GM12878 (cell line): ENCODE data around the gene FAM193A. TPM values are rescaled to one million over a fixed set of nuclear protein-coding genes. Genes with fewer than 3 reads are reported as not detected.
"Not testable (repeated sequence)": the region's sequence is repeated elsewhere in the genome, so short reads cannot be mapped to it uniquely, and the experiment has no call there.

Source experiments
- ATAC-seq: fragments of 200-7000 bp; cut with Tn5 transposase; 3 replicates; pipeline ENCODE4 v1.9.1; 2020; ENCODE audit warnings: mild to moderate bottlenecking, moderate library complexity
- BruUV-seq: library from RNA; stranded (reverse); fragments of 400-500 nt; replicated peaks from 2 replicates; lab custom pipeline; 2021; lab: Mats Ljungman, UMichigan
- CTCF ChIA-PET: fragments of 300-600 bp; sonication (Branson Sonifier 250); formaldehyde crosslinking; extraction: SDS; loops from one replicate; lab custom pipeline; 2021; ENCODE audit warnings: inconsistent platforms; lab: Yijun Ruan, JAX
- POLR2A ChIA-PET: fragments of 350-600 bp; formaldehyde crosslinking; extraction: SDS; loops from one replicate; lab custom pipeline; 2021; ENCODE audit warnings: inconsistent platforms; lab: Charles Lee
- RAD21 ChIA-PET: fragments of 300-600 bp; sonication (Branson Sonifier 250); formaldehyde crosslinking; loops from one replicate; lab custom pipeline; 2023; ENCODE audit warnings: antibody characterized with exemption; ENCODE audit not compliant: unreplicated experiment; lab: Charles Lee
- SMC1A ChIA-PET: fragments of 300-600 bp; sonication (Branson Sonifier 250); formaldehyde crosslinking; loops from one replicate; lab custom pipeline; 2023; ENCODE audit not compliant: unreplicated experiment, uncharacterized antibody; lab: Charles Lee
- DNase-seq: peaks from one replicate; pipeline ENCODE4 v3.0.0-alpha.2; 2011; ENCODE audit warnings: low read depth, low spot score
- FAIRE-seq: peaks from 3 replicates; lab custom pipeline; 2011; peaks lifted over from hg19 to GRCh38; lab: Jason Lieb, UNC
- H2AFZ ChIP-seq: 2 replicates; pipeline ENCODE4 v1.6.0; 2011; ENCODE audit warnings: low read depth, low read length, control low read depth; ENCODE audit not compliant: control insufficient read depth
- H3K27ac ChIP-seq: 2 replicates; pipeline ENCODE4 v1.5.1; 2011; ENCODE audit warnings: control low read depth; ENCODE audit not compliant: control insufficient read depth, insufficient read depth
- H3K27me3 ChIP-seq, 2 experiments: replicated peaks in 1 of 2; 2 replicates each; pipeline versions ENCODE4 v1.6.0 to v1.6.1; 2011; ENCODE audit warnings: low read length in 1 of 2; ENCODE audit not compliant: control insufficient read depth in 2 of 2, insufficient read depth in 2 of 2
- H3K36me3 ChIP-seq, 2 experiments: 2 replicates each; pipeline ENCODE4 v1.5.1; 2011; ENCODE audit warnings: low read length in 1 of 2; ENCODE audit not compliant: control insufficient read depth in 2 of 2, insufficient read depth in 2 of 2
- H3K4me1 ChIP-seq: 2 replicates; pipeline ENCODE4 v1.6.1; 2011; ENCODE audit warnings: mild to moderate bottlenecking, low read length, moderate library complexity, mixed read lengths; ENCODE audit not compliant: control insufficient read depth, insufficient read depth
- H3K4me2 ChIP-seq: 2 replicates; pipeline ENCODE4 v1.6.0; 2011; ENCODE audit warnings: control low read depth; ENCODE audit not compliant: control insufficient read depth, insufficient read depth
- H3K4me3 ChIP-seq: fragments of 200-600 bp; sonication (generic); 2 replicates; pipeline ENCODE4 v1.5.1; 2016
- H3K79me2 ChIP-seq: 2 replicates; pipeline ENCODE4 v1.6.0; 2011; ENCODE audit warnings: low read length; ENCODE audit not compliant: control insufficient read depth, insufficient read depth
- H3K9ac ChIP-seq: 2 replicates; pipeline ENCODE4 v1.8.0; 2011; ENCODE audit warnings: low read length, control low read depth, mixed read lengths; ENCODE audit not compliant: control insufficient read depth, insufficient read depth
- H3K9me3 ChIP-seq: replicated peaks from 3 replicates; pipeline ENCODE4 v1.5.1; 2011; ENCODE audit warnings: mild to moderate bottlenecking, low read length; ENCODE audit not compliant: control insufficient read depth, insufficient read depth
- H4K20me1 ChIP-seq: 2 replicates; pipeline ENCODE4 v1.6.0; 2011; ENCODE audit not compliant: control insufficient read depth, insufficient read depth
- BCL11A ChIP-seq: IDR thresholded peaks from 2 replicates; pipeline ENCODE4 v1.6.1; 2011; ENCODE audit warnings: low read depth, low read length
- CBFB ChIP-seq: IDR thresholded peaks from 2 replicates; pipeline ENCODE4 v1.6.1; 2016; ENCODE audit warnings: antibody characterized with exemption, low read depth
- HCFC1 ChIP-seq: fragments of 150-350 bp; IDR thresholded peaks from 2 replicates; pipeline ENCODE4 v1.6.1; 2014; ENCODE audit warnings: low read length
- IRF3 ChIP-seq: fragments of 450-650 bp; IDR thresholded peaks from 2 replicates; pipeline ENCODE4 v1.6.1; 2014; ENCODE audit warnings: mild to moderate bottlenecking
- KLF5 ChIP-seq: fragments of 450-650 bp; IDR thresholded peaks from 2 replicates; pipeline ENCODE4 v1.6.1; 2014; ENCODE audit warnings: mild to moderate bottlenecking; ENCODE audit not compliant: partially characterized antibody
- MEF2A ChIP-seq: IDR thresholded peaks from 2 replicates; pipeline ENCODE4 v1.6.1; 2011; ENCODE audit warnings: low read depth, mild to moderate bottlenecking, low read length, moderate library complexity; ENCODE audit not compliant: insufficient read depth
- MYC ChIP-seq: IDR thresholded peaks from 2 replicates; pipeline ENCODE4 v1.6.1; 2011; ENCODE audit warnings: mild to moderate bottlenecking, low read length, moderate library complexity, inconsistent platforms; ENCODE audit not compliant: insufficient read depth, insufficient replicate concordance, insufficient read length, severe bottlenecking
- NBN ChIP-seq: fragments of 450-650 bp; IDR thresholded peaks from 2 replicates; pipeline ENCODE4 v1.6.1; 2016
- NFIC ChIP-seq: IDR thresholded peaks from 2 replicates; pipeline ENCODE4 v1.6.1; 2012; ENCODE audit warnings: low read depth, mild to moderate bottlenecking, inconsistent platforms, low read length, moderate library complexity
- NFYB ChIP-seq: IDR thresholded peaks from 2 replicates; pipeline ENCODE4 v1.6.1; 2011; ENCODE audit warnings: low read depth, mild to moderate bottlenecking, low read length, improper control_type of control experiment, moderate library complexity; ENCODE audit not compliant: insufficient read depth
- PAX5 ChIP-seq: IDR thresholded peaks from 2 replicates; pipeline ENCODE4 v1.6.1; 2011; ENCODE audit warnings: low read depth, low read length, borderline replicate concordance
- POU2F2 ChIP-seq: IDR thresholded peaks from 3 replicates; pipeline ENCODE4 v1.6.1; 2011; ENCODE audit warnings: low read depth, mild to moderate bottlenecking, low read length, borderline replicate concordance
- TARDBP ChIP-seq: IDR thresholded peaks from 2 replicates; pipeline ENCODE4 v1.6.1; 2016; ENCODE audit warnings: borderline replicate concordance
- ZNF384 ChIP-seq: IDR thresholded peaks from 2 replicates; pipeline ENCODE4 v1.6.1; 2012; ENCODE audit warnings: low read depth, mild to moderate bottlenecking, low read length, improper control_type of control experiment, borderline replicate concordance
- WGBS: methylation state at CpG from one replicate; pipeline ENCODE4 v1.1.6; 2016; ENCODE audit warnings: low lambda C conversion rate; ENCODE audit not compliant: insufficient replicate concordance, insufficient coverage; ENCODE audit errors: missing lambda C conversion rate; 5-methylcytosine and 5-hydroxymethylcytosine counted together
- in situ Hi-C: fragments of 300-500 bp; cut with MboI; formaldehyde crosslinking; loops from 9 replicates; pipeline ENCODE4 v1.14.3; 2018; ENCODE audit warnings: mixed read lengths
- intact Hi-C: fragments of 100-400 bp; cut with micrococcal nuclease; formaldehyde crosslinking; loops from one replicate; pipeline ENCODE4 v1.14.2; 2022; ENCODE audit not compliant: unreplicated experiment
- polyA plus RNA-seq, 11 experiments: library from polyadenylated mRNA; depleted of rRNA in 4 of 11; unstranded in 6 of 11; stranded (reverse) in 5 of 11; fragments of >200 nt; fragmentation: Nextera tagmentation in 4 of 11; fragmentation: Illumina TruSeq in 1 of 11; extraction: Ambion mirVana in 4 of 11; extraction: Trizol in 1 of 11; gene quantifications; 1 replicate in 1 of 11; 2 replicates in 10 of 11; pipeline versions ENCODE4 v1.2.1 to v1.2.3, GENCODE V29; 2011 to 2016; ENCODE audit warnings: inconsistent platforms in 2 of 11, missing spikeins in 2 of 11, low read depth in 1 of 11
- total RNA-seq, 4 experiments: library from RNA; depleted of rRNA in 3 of 4; stranded (reverse); fragments of >200 nt in 3 of 4; fragmentation: Illumina TruSeq in 1 of 4; extraction: Trizol in 1 of 4; gene quantifications; 2 replicates each; pipeline versions ENCODE4 v1.2.1 to v1.2.3, GENCODE V29; 2013 to 2021

Gene FAM193A
- total and polyA plus RNA-seq, 10 of the 15 experiments (the other 5 are each of a cell fraction or from before 2014, with no cell fraction given): 0.52 to 23.3 (median 7.4) TPM

GRCh38 chr4:2725380-2725779, 188.9 kb downstream of the FAM193A start:
- in situ Hi-C loops: no loop called here
- POLR2A ChIA-PET: interaction anchor here (0.7 kb wide), 3 partner anchors 29 to 322 kb away, joined by 3 to 7 read pairs (median 4); no protein-coding TSS in a partner anchor
- no peak overlapping the region for H3K4me3 ChIP-seq
- H3K79me2 ChIP-seq: no peaks in the 10 kb centered on the region
- H3K27ac ChIP-seq: no peak overlapping the region
- intact Hi-C loops: no loop called here
- DNase-seq: no peak
- no peaks in the 10 kb centered on the region for H3K27me3 ChIP-seq
- H2AFZ ChIP-seq: no peak overlapping the region
- no TSS peak for BruUV-seq
- H3K36me3 ChIP-seq: peaks cover 4 to 9% of the 10 kb centered on the region in 2 experiments
- SMC1A ChIA-PET: interaction anchor here (1.1 to 1.7 kb wide), 3 partner anchors 9 to 35 kb away, joined by 3 to 6 read pairs (median 4); no protein-coding TSS in a partner anchor
- no peak for ATAC-seq
- H3K9me3 ChIP-seq: no peaks in the 10 kb centered on the region
- no peaks in the 10 kb centered on the region for H3K4me1 ChIP-seq
- CTCF ChIA-PET: interaction anchor here (0.6 to 1.2 kb wide), 2 partner anchors 68 to 127 kb away, joined by 3 to 4 read pairs; no protein-coding TSS in a partner anchor
- FAIRE-seq: no peak
- TF ChIP-seq TARDBP (no peak), NFYB (no peak), HCFC1 (no peak), NFIC (no peak), POU2F2 (no peak), ZNF384 (no peak), IRF3 (no peak), BCL11A (no peak), KLF5 (no peak), NBN (no peak), MEF2A (no peak), CBFB (no peak), MYC (no peak), PAX5 (no peak)
- RAD21 ChIA-PET: no interaction called here
- no peaks in the 10 kb centered on the region for H4K20me1 ChIP-seq
- no peak overlapping the region for H3K4me2 ChIP-seq
- 96% methylated on average over 2 of the region's 4 CpGs for WGBS
- no peak overlapping the region for H3K9ac ChIP-seq

GRCh38 chr4:2726881-2727280, 190.4 kb downstream of the FAM193A start:
- intact Hi-C loops, ATAC-seq, H3K4me3 ChIP-seq, H4K20me1 ChIP-seq, H3K79me2 ChIP-seq, H3K27ac ChIP-seq, H3K4me1 ChIP-seq, H3K9me3 ChIP-seq, CTCF ChIA-PET, in situ Hi-C loops, H3K9ac ChIP-seq, SMC1A ChIA-PET, BruUV-seq, DNase-seq, H2AFZ ChIP-seq, H3K27me3 ChIP-seq, H3K4me2 ChIP-seq, FAIRE-seq, H3K36me3 ChIP-seq: not testable (repeated sequence)
- over 99% methylated on average over 16 of the region's 17 CpGs for WGBS
- RAD21 ChIA-PET: interaction anchor here (1.1 kb wide), 1 partner anchor 31 kb away, joined by 3 read pairs; no protein-coding TSS in a partner anchor
- POLR2A ChIA-PET: interaction anchor here (0.6 kb wide), 2 partner anchors 8 to 9 kb away, joined by 4 to 6 read pairs; no protein-coding TSS in a partner anchor
